DMS79 (cell line): ENCODE data around the gene BCL10.

ENCODE experiments used
- DNase-seq: peaks from one replicate; lab custom pipeline; 2025; lab: John Stamatoyannopoulos, UW

The BCL10 gene

DNA sequence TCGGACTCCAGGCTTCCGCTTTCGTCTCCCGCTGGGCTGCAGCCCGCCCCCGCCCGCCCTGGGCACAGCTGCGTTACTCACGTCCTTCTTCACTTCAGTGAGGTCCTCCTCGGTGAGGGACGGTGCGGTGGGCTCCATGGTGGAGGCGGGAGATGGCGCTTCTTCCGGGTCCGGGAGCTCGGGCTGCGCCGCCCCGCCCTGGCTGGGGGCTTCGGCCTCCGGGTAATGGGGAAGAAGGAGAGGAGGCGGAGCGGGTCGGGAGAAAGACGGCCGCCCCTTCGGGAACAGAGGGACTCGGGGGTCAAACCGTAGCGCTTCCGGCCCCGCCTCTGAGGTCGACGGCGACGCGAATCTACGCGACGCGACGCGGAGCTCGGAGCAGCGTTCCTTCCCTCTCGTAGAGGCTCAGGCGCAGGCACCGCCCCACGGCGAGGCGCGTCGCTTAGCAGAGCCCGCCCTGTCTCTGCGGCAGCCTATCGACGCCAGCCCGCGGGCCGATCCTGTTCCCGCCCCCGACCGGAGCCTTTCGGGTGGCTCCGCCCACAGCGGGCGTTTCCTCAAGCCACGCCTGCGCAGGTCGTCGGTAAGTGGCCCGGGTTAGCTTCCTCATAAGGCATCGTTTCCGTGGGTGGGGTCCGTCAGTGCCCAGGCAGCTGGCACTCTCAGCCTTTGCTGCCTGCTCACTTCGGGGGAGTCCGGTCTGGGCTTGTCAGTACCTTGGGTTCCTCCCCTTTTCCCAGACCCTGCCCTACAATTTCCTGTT lies at the start of gene BCL10:
BCL10 (minus strand) TSS at position 418 of the 763 bp plus-strand sequence; CDS start at position 138, 280 bp downstream.
- peak; percentile 98 for DNase-seq

DNA sequence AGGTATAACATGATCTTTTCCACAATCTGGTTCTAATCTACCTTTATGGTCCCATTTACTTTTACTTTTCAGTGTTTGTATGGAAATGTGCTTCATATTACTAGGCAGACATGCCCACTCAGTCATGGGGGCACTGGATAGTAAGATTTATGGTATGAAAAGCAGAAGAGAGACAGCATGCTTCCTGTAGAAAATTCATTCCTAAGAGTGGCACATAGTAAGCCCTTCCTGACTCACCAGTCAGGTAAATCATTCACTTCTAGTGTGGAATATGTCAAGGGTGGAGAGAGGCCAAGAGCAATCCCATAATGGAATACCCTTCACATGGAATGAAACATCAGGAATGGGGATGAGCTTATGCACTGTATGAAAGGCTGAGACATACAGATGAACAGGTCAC lies 49.5 kb upstream of the BCL10 start:
- no peak for DNase-seq

DNA sequence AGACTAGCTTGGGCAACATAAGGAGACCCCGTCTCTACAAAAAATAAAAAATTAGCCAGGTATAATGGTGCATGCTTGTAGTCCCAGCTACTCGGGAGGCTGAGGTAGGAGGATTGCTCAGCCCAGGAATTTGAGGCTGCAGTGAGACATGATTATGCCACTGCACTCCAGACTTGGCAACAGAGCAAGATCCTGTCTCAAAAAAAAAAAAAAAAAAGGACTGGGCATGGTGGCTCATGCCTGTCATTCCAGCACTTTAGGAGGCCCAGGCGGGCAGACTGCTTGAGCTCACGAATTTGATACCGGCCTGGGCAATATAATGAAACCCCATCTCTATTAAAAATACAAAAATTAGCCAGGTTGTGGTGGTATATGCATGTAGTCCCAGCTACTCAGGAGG lies 47.3 kb upstream of the BCL10 start:
- no peak for DNase-seq

DNA sequence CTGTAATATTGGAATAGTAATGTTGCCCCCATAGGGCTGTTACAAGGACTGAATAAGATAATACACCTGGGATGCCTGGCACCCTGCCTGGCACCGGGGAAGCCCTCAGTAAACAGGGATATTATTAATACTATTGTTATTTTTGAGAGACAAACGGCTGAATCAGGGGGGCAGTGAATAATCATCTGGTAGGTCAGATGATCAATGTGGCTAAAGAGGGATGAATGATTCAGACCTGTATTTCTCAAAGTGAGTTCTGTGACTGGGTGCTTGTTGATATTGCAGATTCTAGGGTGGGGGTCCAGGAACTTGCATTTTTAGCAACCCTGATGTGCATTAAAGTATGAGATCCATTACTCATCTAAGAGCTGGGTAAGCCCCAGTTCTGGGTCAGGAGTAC lies 46.2 kb upstream of the BCL10 start:
- DNase-seq = no peak

DNA sequence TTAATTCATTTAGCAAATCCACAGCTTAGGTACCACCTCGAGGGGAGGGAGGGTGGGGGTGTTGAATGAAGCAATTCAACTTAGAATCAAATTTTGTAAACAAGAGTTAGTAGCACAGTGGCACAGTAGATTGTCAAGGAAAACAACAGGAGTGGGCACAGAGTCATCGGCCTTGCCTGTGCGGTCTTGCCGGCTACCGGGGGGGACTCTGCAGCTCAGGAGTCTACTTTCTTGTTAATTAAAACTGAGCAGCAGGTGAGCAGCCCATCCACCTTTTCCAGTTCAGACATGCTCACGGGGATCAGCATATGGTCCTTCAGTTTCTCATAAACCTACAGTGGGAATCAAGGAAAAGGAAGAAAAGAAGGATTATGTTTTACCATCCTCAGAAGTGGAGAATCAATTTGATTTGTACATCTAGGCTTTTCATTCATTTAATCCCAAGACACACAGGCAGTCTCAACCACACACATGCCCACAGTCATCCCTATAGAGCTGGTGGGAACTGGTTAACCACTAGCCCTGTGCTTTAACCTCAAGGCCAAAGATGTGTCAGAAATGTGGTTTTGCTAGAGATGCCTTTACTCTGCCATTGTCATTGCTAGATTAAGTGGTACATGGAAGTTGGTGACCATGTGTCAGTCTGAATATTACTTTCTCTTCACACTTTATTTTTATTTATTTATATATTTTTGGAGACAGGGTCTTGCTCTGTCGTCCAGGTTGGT lies 45.0 kb upstream of the BCL10 start:
- DNase-seq = no peak

DNA sequence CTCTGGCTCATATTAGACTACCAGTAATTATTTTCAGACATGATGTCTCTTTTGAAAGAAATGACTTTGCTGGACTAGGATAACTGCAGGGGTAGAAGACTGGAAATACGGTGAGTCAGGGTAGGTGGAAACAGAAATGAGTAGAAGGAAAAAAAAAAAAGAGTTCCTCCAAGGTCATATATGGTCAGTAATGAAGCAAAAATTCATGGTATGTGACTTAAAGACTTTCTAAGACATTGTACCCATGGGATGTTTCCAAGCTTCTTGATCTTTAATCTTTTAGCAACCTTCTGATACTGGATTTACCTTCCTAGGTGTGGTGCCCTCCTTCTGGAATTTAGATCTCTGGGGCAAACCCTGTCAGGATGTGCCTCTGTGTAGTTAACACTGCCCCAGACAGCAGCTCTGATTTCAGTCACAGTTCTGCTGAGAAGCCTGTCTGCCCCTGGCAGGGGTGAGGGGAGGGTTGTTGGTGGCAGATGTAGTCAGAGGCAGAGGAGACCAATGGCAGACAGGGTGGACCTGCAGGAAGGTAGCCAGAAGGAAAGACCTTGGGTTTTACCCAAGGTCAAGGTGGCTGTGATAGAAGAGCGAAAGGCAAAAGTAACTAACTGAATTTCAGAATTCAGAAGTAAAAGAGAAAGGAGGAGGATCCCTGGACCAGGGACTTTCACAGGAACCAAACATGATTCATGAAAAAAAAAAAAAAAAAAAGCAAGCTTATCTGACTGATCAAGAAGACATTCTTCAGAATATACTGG lies 44.1 kb upstream of the BCL10 start:
- no peak for DNase-seq

DNA sequence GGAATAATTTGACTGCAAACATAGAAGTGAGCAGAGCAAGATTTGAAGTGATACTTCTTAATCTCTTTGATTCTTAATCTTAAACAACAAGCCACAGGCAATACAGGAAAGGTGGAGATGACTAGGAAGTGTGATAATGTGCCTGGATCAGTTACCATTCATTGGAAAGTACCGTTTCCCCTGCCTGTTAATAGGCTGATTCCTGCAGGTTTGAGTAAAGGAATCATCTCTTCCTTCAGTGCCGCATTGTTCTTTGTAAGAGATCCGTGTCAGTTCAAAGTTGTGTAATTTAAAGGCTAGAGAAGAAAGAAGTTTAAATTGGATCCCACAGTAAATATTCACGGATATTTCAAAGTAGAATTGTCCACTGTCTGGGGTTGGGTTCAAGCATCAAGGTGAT lies 43.5 kb upstream of the BCL10 start:
- DNase-seq = no peak

DNA sequence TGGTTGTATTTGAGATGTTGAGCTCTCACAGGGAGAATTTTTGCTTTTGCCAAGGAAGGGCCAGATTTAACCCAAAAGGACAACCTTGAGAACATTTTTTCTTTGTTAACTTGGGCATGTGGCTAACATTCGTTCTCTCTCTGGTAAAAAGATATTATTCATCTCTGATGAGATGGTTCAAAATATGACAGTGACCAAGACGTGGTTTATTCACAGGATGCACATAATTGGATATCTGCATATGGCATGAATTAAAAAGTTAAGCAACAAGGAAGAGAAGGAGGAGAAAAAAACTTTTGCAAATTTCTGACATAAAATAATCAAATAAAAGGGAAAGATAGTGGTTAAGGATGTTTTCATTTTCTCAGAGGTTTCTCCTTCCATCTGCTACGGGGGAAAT lies 43.1 kb upstream of the BCL10 start:
- DNase-seq = no peak

DNA sequence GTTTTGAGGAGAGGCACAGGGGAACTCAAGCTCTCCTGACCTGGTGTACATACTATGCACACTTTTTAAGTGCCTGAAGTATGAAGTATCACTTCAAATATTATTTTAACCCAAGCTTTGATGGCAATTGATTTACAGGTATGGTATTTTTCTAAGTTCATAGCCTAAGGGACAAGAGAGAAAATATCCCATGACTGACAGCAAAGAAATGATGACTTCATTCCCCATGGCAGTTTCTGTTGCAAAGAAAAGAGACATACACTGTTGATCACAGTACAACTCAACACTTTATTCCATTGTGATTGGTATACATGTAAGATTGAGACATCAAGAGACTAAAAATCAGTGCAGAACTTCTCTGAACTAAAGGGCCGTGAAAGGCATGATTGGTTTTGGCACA lies 41.8 kb upstream of the BCL10 start:
- no peak for DNase-seq

DNA sequence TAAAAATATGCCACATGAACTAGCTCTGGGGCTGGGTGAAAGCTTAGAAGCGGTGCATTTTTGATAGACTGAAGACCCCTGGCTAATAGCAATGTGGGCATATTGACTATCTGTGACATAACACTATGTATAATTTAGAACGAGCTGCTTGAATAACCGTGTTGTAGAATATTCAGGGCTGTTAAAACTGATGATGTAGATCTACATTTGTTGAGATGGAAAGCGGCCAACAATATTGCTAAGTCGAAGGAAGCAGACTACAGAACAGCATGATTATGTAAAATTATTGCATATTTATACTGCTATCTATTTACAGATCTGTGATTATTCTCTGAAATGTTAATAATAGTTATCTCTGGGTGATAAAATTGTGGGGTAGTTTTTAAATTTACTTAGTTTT lies 41.1 kb upstream of the BCL10 start:
- DNase-seq = no peak

DNA sequence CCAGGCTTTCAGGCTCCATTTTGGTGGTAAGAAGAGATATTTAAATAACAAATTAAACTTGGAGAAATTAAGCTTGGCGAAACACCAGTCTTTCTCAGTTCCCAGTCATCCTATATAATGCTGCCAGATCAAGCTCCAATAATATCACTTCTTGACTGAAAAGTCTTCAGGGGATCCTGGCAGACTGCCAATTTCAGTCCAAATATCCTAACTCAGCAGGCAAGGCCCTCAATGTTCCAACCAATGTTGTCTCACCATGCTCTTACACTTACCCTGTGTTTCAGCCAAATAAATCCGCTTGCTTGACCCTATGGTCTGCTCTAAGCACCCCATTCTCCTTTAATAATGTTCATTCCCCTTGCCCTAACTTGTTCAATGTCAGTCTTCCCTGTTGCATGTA lies 39.9 kb upstream of the BCL10 start:
- no peak for DNase-seq

DNA sequence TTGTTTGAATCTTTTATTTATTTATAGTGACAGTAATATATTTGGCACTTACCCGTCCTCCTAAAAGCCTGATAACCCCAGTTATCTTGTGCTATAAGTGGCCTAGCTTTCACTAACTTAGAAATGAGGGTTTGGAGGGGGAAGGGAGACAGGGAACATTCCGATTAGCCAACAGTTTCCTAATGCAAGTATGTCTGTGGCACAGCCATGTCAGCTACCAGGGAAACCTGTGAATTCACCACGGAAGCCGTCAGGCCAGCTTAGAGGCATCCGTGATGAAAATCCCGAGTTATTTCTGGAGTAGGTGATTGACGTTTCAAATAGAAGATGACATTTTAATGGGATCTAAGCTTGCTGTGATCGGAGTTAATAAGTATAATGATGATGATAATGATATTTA lies 39.4 kb upstream of the BCL10 start:
- DNase-seq = no peak

DNA sequence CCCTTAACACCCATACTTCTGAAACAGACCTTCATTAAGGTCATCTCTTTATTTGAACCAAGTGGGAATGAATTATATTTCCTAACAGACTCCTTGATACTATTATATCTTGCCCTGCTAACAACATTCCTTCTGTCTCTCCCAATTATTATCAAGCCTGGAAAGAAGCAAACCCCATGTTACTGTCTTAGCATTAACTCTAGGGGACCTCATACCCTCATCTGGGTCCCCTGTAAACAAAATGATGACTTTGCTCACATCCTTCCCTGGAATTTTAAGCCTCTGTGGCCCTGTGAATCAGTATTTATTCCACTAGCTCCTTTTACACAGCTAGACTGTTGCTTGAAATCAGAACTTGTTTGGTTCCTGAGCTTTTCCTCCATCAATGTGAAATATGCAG lies 38.3 kb upstream of the BCL10 start:
- DNase-seq = no peak

DNA sequence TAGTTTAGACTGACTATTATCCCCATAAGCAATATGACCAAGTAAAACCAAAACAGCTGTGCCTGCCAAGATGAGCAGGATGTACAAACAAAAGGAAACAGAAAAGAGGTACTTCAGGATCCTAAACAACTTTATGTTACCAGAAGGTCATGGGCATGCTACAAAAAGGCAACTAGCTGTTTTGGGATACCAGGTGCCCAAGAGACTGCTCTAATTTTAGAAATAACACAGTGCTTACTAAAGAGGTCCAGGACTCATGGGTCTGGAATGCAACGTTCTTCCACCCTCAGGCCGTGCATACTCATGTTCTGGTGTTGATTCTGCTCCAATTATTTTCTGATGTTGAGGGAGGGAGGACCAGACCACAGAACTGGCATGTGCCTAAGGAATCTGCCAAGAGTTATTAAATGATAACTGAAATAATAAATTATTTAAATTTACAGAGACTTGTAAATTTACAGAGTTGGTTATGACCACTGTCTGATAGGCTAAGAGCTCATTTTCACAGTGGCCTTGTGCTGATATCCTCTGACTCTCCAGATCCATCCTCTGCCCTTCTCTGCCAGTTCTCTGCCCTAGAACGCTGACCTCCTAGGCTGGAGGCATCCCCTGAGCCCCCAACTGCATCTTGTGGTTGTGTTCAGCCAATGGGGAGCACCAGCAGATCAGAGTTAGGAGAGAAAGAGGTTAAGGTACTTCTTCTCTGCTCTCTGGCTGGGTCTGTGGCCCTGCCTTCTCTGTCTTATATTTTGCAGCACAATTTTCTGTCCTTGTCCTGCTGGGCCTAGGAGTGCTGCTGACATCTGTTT lies 37.7 kb upstream of the BCL10 start:
- no peak for DNase-seq

DNA sequence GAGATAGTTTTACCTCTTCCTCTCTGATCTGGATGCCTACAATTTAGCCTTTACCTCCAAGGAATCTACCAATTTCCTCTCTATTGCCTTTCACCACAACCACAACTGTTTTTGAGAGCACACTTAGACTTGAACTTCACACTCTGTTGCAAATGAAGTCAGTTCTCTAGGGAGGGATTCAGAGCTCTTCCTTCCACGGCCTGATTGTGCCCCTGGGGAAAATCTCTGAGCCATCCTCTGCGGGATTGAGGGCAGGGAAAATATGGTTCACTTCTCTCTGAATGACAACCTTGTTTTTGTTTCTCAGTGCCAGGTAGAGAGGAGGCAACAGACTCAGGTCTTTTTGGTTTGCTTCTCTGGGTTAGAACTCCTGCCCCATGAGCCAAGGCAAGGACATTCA lies 35.4 kb upstream of the BCL10 start:
- peak; percentile 29 for DNase-seq

DNA sequence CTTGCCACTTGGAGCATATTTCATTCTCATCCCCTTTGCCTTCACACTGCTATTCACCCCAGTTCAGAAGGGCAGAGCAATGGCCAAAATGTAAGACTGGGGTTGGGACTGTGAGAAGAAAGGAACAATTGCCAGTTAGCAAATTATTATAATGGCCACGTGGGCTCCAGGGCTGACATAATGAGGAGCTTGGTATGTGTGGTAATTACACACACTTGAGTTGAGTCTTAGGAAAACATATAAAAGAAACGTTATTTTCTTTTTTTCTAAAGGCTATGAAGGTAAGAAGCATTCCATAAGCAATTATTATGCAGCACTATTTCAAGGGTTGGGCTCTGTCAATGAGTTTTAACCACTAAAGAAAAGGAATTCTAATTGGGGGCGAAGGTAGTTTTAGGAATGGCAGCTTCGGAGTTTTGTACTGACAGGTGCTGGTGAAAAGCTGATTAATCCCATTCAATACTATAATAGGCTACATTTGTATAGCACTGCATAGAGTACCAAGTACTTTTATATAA lies 32.5 kb upstream of the BCL10 start:
- DNase-seq = no peak

DNA sequence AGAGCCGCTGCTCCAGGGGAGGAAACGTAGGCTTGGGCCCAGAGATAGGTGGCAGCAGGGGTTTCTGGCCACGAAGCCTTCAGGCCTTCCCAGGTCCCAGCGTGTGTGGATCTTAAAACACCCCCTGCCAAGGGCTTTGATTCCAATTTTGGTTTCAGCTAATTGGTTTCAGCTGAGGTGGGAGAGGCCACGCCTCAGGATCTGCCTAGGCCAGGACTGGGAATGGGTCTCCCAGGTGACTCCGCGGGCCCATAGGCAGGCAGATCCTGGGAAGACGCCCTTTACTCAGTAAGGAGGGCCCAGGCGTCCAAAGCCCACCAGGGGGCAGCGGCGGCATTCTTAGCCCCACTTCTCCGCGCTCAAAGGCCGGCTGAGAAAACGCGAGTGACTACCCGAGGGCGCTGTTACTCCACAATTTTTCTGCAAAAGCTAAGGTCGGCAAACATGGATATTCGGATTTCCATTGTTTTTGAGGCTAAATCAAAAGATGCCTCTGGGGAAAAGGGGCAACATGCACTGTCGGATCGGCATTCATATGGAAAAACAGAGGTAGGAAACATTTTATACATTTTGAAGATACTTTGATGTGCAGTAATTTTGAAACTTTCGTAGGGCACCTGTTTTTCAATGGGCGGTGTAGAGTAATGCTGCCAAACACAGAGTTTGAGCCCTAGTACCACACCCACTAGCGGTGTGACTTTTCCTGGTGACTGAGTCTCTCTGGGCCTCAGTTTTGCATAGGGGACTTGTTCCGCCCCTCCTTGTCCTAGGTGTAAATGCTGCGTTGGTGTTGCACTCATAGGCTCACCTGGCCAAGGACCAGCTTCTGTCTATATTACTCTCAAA lies 31.8 kb upstream of the BCL10 start:
- DNase-seq = peak; percentile 55

DNA sequence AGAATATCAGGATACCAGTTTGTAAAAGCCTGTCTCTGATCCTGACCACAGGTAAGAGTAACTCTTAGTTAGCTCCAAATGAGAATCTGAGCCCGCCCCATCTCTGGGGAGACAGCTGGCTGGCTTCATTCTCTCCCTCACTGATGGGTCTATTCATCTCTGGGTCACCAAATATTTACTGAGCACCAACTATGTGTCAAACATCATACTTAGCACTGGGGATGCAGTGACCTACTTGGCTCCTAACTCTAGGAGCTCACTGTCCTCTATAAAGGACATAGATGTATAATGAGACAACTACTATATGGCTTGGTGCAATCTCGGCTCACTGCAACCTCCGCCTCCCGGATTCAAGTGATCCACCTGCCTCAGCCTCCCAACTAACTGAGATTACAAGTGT lies 29.8 kb upstream of the BCL10 start:
- DNase-seq = no peak

DNA sequence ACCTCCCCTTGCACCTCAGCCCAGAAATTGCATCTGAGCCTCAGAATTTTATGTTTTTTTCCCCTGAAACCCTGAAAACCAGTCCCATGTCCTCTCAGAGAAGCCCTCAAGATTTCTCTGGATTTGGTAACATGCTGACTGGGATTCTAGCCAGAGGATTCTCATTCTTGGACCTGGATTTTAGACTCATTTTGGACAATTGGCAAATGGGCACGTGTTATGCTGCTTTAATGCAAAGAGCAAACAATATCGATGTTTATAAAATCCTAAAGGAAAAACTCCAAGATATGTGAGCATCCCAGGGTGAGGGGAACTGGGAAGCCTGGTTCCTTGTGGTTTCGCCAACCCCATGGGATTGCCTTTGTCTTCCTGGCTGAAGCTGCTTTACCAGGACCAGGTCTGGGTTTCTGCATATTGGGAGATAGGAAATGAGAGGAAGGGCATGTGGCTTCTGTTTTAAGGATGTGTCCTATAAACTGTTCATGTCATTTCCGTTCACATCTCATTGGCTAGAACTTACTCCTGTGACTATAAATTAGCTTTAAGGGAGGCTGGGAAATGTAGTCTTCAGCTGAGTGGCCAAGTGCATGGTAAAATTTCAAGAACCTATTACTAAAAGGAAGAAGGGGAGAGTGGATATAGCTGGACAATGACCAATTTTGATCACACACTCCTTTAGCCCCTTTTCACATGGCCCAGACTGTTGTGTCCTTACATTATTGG lies 27.2 kb upstream of the BCL10 start:
- DNase-seq = no peak

DNA sequence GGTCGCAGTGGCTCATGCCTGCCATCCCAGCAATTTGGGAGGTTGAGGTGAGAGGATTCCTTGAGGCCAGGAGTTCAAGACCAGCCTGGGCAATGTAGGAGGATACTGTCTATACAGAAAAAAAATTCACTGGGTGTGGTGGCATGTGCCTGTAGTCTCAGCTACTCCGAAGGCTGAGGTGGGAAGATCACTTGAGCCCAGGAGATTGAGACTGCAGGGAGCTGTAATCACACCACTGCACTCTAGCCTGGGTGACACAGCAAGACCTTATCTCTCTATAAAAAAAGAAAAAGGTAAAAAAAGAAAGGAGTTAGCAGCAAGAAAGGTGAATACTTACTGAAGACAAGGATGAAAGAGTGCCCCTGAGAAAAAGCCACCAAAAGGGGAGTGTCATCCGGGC lies 23.7 kb upstream of the BCL10 start:
- no peak for DNase-seq
